ENCODE results near the gene HERC4.

Gene HERC4

GRCh38 chr10:67875340-67876238 lies 199.5 kb downstream of the HERC4 start:
- no peak for TF ChIP-seq CTCF (conservative IDR thresholded peaks at IDR 0.05; ENCODE audit: low read length)
- Histone ChIP-seq H3K9me2 (replicated peaks; ENCODE audit: low read depth, low read length) (no peaks in the 10 kb centered on the region), H3K9me3 (ENCODE audit: insufficient read depth, low read depth, low read length) (no peaks in the 10 kb centered on the region), H3F3A (ENCODE audit: low read depth) (no peaks in the 10 kb centered on the region), H3K79me2 (ENCODE audit: insufficient read depth, low read length) (no peaks in the 10 kb centered on the region), H3K4me1 (ENCODE audit: insufficient read depth, low read length, poor library complexity, severe bottlenecking) (no peaks in the 10 kb centered on the region), H3K36me3 (ENCODE audit: insufficient read depth, low read length) (no peaks in the 10 kb centered on the region), H4K20me1 (ENCODE audit: insufficient read depth, low read length, poor library complexity, severe bottlenecking) (no peaks in the 10 kb centered on the region), H2AFZ (ENCODE audit: low read length) (no peak overlapping the region), H3K4me2 (ENCODE audit: low read depth, low read length, poor library complexity, severe bottlenecking) (no peak overlapping the region), H3K9ac (ENCODE audit: low read depth, low read length, poor library complexity, severe bottlenecking) (no peak overlapping the region), H3K27me3 (ENCODE audit: insufficient read depth, low read length, poor library complexity, severe bottlenecking) (no peaks in the 10 kb centered on the region), H3K4me3 (ENCODE audit: low read length, poor library complexity, severe bottlenecking) (no peak overlapping the region)

Data from Loucy (cell line).